GM21390 (cell line): ENCODE results near the gene NIN.

ENCODE experiments used
- ATAC-seq: cut with Tn5 transposase; IDR thresholded peaks from one replicate; pipeline ENCODE4 v1.9.1; 2021; ENCODE audit not compliant: unreplicated experiment

NIN gene

GRCh38 chr14:50830932-50831725 is at the start of gene NIN:
TSS of gene NIN (minus strand) at chr14:50831162. CDS start at chr14:50822056, 9,106 bp downstream.
- peak; percentile 83 for ATAC-seq

GRCh38 chr14:50875359-50876070 is 44.6 kb upstream of the NIN start:
- peak; percentile 92 for ATAC-seq

GRCh38 chr14:50874757-50875156 is 43.8 kb upstream of the NIN start:
- ATAC-seq, result no peak

- no peak for ATAC-seq
Observed at GRCh38 chr14:50871914-50872732, 41.2 kb upstream of the NIN start, which contains the start of gene ABHD12B. TSS of gene ABHD12B (plus strand) at chr14:50872053. CDS start at chr14:50872175, 122 bp downstream.

GRCh38 chr14:50871228-50871627 is 40.3 kb upstream of the NIN start:
- no peak for ATAC-seq

GRCh38 chr14:50865391-50866076 is 34.6 kb upstream of the NIN start:
- ATAC-seq, result no peak

- no peak for ATAC-seq
Observed at GRCh38 chr14:50864946-50865345, 34.0 kb upstream of the NIN start.

GRCh38 chr14:50864237-50864636 is 33.3 kb upstream of the NIN start:
- no peak for ATAC-seq

- no peak for ATAC-seq
Observed at GRCh38 chr14:50862036-50862570, 31.1 kb upstream of the NIN start.

- peak; percentile 62 for ATAC-seq
Observed at GRCh38 chr14:50860478-50861086, 29.6 kb upstream of the NIN start.

GRCh38 chr14:50859296-50859624 is 28.3 kb upstream of the NIN start:
- ATAC-seq, result no peak

GRCh38 chr14:50856660-50857059 is 25.7 kb upstream of the NIN start:
- no peak for ATAC-seq

GRCh38 chr14:50855558-50855957 is 24.6 kb upstream of the NIN start:
- ATAC-seq, result no peak

- no peak for ATAC-seq
Observed at GRCh38 chr14:50854521-50854920, 23.6 kb upstream of the NIN start.

GRCh38 chr14:50853891-50854290 is 22.9 kb upstream of the NIN start:
- no peak for ATAC-seq

GRCh38 chr14:50846226-50846880 is 15.4 kb upstream of the NIN start:
- no peak for ATAC-seq

GRCh38 chr14:50845166-50845565 is 14.2 kb upstream of the NIN start:
- ATAC-seq, result no peak

GRCh38 chr14:50844391-50844790 is 13.4 kb upstream of the NIN start:
- ATAC-seq, result no peak

- no peak for ATAC-seq
Observed at GRCh38 chr14:50839691-50840090, 8.7 kb upstream of the NIN start.

GRCh38 chr14:50839048-50839447 is 8.1 kb upstream of the NIN start:
- peak; percentile 62 for ATAC-seq
